OCI-LY3 (cell line): ENCODE data around the gene ROBO2.

Source experiments
- H2AFZ ChIP-seq: fragments of 200-600, 300-600 bp; shearing (Covaris generic); 2 replicates; pipeline ENCODE4 v1.6.0; 2014; ENCODE audit warnings: antibody characterized with exemption, low read depth, low read length
- H3K27ac ChIP-seq: fragments of 200-600, 300-600 bp; sonication (generic); 2 replicates; pipeline ENCODE4 v1.5.1; 2014; ENCODE audit warnings: mild to moderate bottlenecking, low read length, moderate library complexity, mixed read lengths
- H3K27me3 ChIP-seq: fragments of 200-600, 300-600 bp; sonication (generic); 2 replicates; pipeline ENCODE4 v1.6.1; 2014; ENCODE audit warnings: low read depth, low read length, mixed read lengths
- H3K36me3 ChIP-seq: fragments of 200-600, 300-600 bp; sonication (generic); replicated peaks from 2 replicates; pipeline ENCODE3; 2014; ENCODE audit warnings: low read depth, low read length, mixed read lengths
- H3K4me1 ChIP-seq: fragments of 300-600, 200-600 bp; sonication (generic); 2 replicates; pipeline ENCODE4 v1.6.1; 2014; ENCODE audit warnings: low read length, mixed read lengths
- H3K4me2 ChIP-seq: fragments of 200-600, 300-600 bp; sonication (generic); 2 replicates; pipeline ENCODE4 v1.6.1; 2014; ENCODE audit warnings: low read length, mixed read lengths
- H3K4me3 ChIP-seq: fragments of 300-600, 200-600 bp; sonication (generic); 2 replicates; pipeline ENCODE4 v1.5.1; 2014; ENCODE audit warnings: antibody characterized with exemption, mild to moderate bottlenecking, low read length, moderate library complexity
- H3K79me2 ChIP-seq: fragments of 300-600, 200-600 bp; shearing (Covaris generic); 2 replicates; pipeline ENCODE4 v1.6.1; 2014; ENCODE audit warnings: mild to moderate bottlenecking, low read length, mixed read lengths
- H3K9ac ChIP-seq: fragments of 300-600, 200-600 bp; shearing (Covaris generic); 2 replicates; pipeline ENCODE4 v1.6.0; 2014; ENCODE audit warnings: mild to moderate bottlenecking, low read length, moderate library complexity
- H3K9me3 ChIP-seq: fragments of 200-600, 300-600 bp; shearing (Covaris generic); 2 replicates; pipeline ENCODE4 v1.6.1; 2014; ENCODE audit warnings: low read length, mixed read lengths; ENCODE audit not compliant: insufficient read depth
- H4K20me1 ChIP-seq: fragments of 200-600, 300-600 bp; sonication (generic); 2 replicates; pipeline ENCODE4 v1.6.1; 2016; ENCODE audit warnings: low read length, mixed read lengths; ENCODE audit not compliant: insufficient read depth
- EZH2phosphoT487 ChIP-seq: fragments of 200-600 bp; shearing (Covaris generic); IDR thresholded peaks from 2 replicates; pipeline ENCODE4 v1.6.1; 2018; ENCODE audit warnings: antibody characterized with exemption, mixed run types, low read depth
- TF ChIP-seq, protein P1 (sequence below): fragments of 200-600, 300-600 bp; sonication (generic); IDR thresholded peaks from 2 replicates; pipeline ENCODE4 v1.5.1; 2014; ENCODE audit warnings: antibody characterized with exemption, low read length, low read depth

The ROBO2 gene

DNA sequence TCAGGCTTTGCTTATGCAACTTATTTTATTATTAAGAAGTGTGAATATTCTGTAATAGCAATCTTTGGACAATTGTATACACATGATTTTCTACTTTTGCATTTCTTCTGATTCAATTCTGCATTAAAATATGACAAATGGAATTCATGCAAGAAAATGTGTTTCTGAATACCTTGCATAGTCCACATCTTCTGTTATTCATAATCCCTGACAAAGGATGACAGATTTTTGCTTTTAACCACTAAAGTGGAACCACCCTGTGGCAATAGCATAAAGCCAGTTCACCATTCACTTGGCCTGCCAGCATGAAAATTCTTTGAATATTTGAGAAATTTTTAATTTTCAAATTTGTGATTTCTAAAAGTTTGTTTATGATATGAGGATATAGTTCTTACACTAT, 397.0 kb downstream of the ROBO2 start:
- H3K27ac ChIP-seq, result no peak overlapping the region
- TF ChIP-seq, protein P1, sequence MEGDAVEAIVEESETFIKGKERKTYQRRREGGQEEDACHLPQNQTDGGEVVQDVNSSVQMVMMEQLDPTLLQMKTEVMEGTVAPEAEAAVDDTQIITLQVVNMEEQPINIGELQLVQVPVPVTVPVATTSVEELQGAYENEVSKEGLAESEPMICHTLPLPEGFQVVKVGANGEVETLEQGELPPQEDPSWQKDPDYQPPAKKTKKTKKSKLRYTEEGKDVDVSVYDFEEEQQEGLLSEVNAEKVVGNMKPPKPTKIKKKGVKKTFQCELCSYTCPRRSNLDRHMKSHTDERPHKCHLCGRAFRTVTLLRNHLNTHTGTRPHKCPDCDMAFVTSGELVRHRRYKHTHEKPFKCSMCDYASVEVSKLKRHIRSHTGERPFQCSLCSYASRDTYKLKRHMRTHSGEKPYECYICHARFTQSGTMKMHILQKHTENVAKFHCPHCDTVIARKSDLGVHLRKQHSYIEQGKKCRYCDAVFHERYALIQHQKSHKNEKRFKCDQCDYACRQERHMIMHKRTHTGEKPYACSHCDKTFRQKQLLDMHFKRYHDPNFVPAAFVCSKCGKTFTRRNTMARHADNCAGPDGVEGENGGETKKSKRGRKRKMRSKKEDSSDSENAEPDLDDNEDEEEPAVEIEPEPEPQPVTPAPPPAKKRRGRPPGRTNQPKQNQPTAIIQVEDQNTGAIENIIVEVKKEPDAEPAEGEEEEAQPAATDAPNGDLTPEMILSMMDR, result no peak
- TF ChIP-seq EZH2phosphoT487, result no peak

GRCh38 chr3:77446084-77446483, 406.2 kb downstream of the ROBO2 start:
- Histone ChIP-seq H3K36me3 (no peaks in the 10 kb centered on the region), H4K20me1 (no peaks in the 10 kb centered on the region), H3K9ac (no peak overlapping the region), H3K27ac (no peak overlapping the region), H2AFZ (no peak overlapping the region), H3K4me1 (peaks cover 12% of the 10 kb centered on the region), H3K79me2 (no peaks in the 10 kb centered on the region), H3K9me3 (no peaks in the 10 kb centered on the region), H3K4me2 (no peak overlapping the region), H3K4me3 (no peak overlapping the region), H3K27me3 (no peaks in the 10 kb centered on the region)
- TF ChIP-seq EZH2phosphoT487, result no peak
- TF ChIP-seq, protein P1, result no peak

More for the DNA sequence above, 397.0 kb downstream of the ROBO2 start:
- H4K20me1 ChIP-seq, result no peaks in the 10 kb centered on the region
- H3K9ac ChIP-seq, result no peak overlapping the region
- no peaks in the 10 kb centered on the region for H3K27me3 ChIP-seq
- H3K4me1 ChIP-seq, result no peaks in the 10 kb centered on the region
- no peaks in the 10 kb centered on the region for H3K36me3 ChIP-seq
- no peaks in the 10 kb centered on the region for H3K79me2 ChIP-seq
- H3K4me2 ChIP-seq, result no peak overlapping the region
- H3K4me3 ChIP-seq, result no peak overlapping the region
- H2AFZ ChIP-seq, result no peak overlapping the region
- H3K9me3 ChIP-seq, result no peaks in the 10 kb centered on the region

- Histone ChIP-seq H3K4me2 (no peak overlapping the region), H3K4me3 (no peak overlapping the region), H3K9me3 (no peaks in the 10 kb centered on the region), H2AFZ (no peak overlapping the region), H3K27me3 (no peaks in the 10 kb centered on the region), H3K27ac (no peak overlapping the region), H4K20me1 (no peaks in the 10 kb centered on the region), H3K4me1 (peaks cover 12% of the 10 kb centered on the region), H3K36me3 (no peaks in the 10 kb centered on the region), H3K9ac (no peak overlapping the region), H3K79me2 (no peaks in the 10 kb centered on the region)
- no peak for TF ChIP-seq EZH2phosphoT487
- TF ChIP-seq, protein P1, result no peak
These were observed 406.9 kb downstream of the ROBO2 start for GRCh38 chr3:77446761-77447160.

GRCh38 chr3:77449459-77450350, 409.8 kb downstream of the ROBO2 start:
- Histone ChIP-seq H3K9ac (no peak overlapping the region), H3K27me3 (no peaks in the 10 kb centered on the region), H4K20me1 (no peaks in the 10 kb centered on the region), H3K36me3 (no peaks in the 10 kb centered on the region), H3K79me2 (no peaks in the 10 kb centered on the region), H2AFZ (peak overlapping the region; percentile 43; the same call in 1 of the 2 replicates), H3K4me3 (0 out of 2 replicates have a peak overlapping the region, but pooled peaks have one; percentile 2), H3K4me2 (peak overlapping the region; percentile 45), H3K4me1 (peaks cover 12% of the 10 kb centered on the region), H3K27ac (0 out of 2 replicates have a peak overlapping the region, but pooled peaks have one; percentile 2), H3K9me3 (no peaks in the 10 kb centered on the region)
- TF ChIP-seq, protein P1, result no peak
- no peak for TF ChIP-seq EZH2phosphoT487
